HG03432 (cell line): ENCODE data around the gene AMDHD2.
"Not testable (repeated sequence)": the region's sequence is repeated elsewhere in the genome, so short reads cannot be mapped to it uniquely, and the experiment has no call there.

Experiments used
- ATAC-seq: cut with Tn5 transposase; IDR thresholded peaks from one replicate; pipeline ENCODE4 v1.9.1; 2021; ENCODE audit warnings: mild to moderate bottlenecking, moderate library complexity; ENCODE audit not compliant: unreplicated experiment

Gene AMDHD2, protein sequence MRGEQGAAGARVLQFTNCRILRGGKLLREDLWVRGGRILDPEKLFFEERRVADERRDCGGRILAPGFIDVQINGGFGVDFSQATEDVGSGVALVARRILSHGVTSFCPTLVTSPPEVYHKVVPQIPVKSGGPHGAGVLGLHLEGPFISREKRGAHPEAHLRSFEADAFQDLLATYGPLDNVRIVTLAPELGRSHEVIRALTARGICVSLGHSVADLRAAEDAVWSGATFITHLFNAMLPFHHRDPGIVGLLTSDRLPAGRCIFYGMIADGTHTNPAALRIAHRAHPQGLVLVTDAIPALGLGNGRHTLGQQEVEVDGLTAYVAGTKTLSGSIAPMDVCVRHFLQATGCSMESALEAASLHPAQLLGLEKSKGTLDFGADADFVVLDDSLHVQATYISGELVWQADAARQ

DNA sequence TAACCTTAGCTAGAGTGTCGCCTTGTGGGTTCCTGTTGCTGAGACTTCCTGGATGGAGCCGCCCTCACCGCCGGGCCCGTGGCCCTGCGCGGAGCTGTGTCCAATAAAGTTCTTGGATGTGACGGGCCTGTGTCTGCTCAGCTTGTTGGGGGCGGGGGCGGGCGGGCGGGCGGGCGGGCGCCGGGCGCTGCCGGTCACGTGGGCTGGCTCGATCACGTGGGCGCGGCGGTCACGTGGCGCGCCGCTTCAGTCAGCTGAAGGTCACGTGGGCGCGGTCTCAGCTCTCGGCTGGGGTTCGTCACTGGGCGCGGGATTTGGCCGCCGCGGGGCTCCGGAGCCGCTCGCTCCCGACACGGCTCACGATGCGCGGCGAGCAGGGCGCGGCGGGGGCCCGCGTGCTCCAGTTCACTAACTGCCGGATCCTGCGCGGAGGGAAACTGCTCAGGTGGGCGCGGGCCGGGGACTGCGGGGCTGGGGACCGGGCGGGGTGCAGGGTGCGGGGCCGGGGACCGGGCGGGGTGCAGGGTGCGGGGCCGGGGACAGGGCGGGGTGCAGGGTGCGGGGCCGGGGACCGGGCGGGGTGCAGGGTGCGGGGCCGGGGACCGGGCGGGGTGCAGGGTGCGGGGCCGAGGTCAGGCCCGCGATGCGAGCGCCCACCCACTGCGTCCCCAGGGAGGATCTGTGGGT lies at the start of gene AMDHD2:
Gene AMDHD2 (plus strand): TSS at position 275 of the 687 bp plus-strand sequence. CDS start 88 bp downstream, at position 363.
- ATAC-seq, result peak; percentile 48

- ATAC-seq, result no peak
These were observed 49.6 kb upstream of the AMDHD2 start for GRCh38 chr16:2470603-2471015.

GRCh38 chr16:2471016-2471652 lies 49.0 kb upstream of the AMDHD2 start, which contains the start of gene NTN3:
TSS of gene NTN3 (plus strand) at chr16:2471297. CDS start at chr16:2471702, 405 bp downstream.
- ATAC-seq, result no peak

DNA sequence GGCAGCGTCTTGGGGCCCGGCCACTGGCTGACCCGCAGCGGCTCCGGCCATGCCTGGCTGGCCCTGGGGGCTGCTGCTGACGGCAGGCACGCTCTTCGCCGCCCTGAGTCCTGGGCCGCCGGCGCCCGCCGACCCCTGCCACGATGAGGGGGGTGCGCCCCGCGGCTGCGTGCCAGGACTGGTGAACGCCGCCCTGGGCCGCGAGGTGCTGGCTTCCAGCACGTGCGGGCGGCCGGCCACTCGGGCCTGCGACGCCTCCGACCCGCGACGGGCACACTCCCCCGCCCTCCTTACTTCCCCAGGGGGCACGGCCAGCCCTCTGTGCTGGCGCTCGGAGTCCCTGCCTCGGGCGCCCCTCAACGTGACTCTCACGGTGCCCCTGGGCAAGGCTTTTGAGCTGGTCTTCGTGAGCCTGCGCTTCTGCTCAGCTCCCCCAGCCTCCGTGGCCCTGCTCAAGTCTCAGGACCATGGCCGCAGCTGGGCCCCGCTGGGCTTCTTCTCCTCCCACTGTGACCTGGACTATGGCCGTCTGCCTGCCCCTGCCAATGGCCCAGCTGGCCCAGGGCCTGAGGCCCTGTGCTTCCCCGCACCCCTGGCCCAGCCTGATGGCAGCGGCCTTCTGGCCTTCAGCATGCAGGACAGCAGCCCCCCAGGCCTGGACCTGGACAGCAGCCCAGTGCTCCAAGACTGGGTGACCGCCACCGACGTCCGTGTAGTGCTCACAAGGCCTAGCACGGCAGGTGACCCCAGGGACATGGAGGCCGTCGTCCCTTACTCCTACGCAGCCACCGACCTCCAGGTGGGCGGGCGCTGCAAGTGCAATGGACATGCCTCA lies 48.3 kb upstream of the AMDHD2 start:
- ATAC-seq, result no peak

DNA sequence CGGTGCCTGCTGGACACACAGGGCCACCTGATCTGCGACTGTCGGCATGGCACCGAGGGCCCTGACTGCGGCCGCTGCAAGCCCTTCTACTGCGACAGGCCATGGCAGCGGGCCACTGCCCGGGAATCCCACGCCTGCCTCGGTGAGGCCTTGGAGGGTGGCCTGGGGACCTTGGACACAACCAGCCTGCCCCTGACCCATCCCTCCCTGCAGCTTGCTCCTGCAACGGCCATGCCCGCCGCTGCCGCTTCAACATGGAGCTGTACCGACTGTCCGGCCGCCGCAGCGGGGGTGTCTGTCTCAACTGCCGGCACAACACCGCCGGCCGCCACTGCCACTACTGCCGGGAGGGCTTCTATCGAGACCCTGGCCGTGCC lies 47.7 kb upstream of the AMDHD2 start:
- no peak for ATAC-seq

GRCh38 chr16:2472885-2473445 lies 47.2 kb upstream of the AMDHD2 start:
- no peak for ATAC-seq

GRCh38 chr16:2473446-2473926 lies 46.7 kb upstream of the AMDHD2 start:
- ATAC-seq, result no peak

DNA sequence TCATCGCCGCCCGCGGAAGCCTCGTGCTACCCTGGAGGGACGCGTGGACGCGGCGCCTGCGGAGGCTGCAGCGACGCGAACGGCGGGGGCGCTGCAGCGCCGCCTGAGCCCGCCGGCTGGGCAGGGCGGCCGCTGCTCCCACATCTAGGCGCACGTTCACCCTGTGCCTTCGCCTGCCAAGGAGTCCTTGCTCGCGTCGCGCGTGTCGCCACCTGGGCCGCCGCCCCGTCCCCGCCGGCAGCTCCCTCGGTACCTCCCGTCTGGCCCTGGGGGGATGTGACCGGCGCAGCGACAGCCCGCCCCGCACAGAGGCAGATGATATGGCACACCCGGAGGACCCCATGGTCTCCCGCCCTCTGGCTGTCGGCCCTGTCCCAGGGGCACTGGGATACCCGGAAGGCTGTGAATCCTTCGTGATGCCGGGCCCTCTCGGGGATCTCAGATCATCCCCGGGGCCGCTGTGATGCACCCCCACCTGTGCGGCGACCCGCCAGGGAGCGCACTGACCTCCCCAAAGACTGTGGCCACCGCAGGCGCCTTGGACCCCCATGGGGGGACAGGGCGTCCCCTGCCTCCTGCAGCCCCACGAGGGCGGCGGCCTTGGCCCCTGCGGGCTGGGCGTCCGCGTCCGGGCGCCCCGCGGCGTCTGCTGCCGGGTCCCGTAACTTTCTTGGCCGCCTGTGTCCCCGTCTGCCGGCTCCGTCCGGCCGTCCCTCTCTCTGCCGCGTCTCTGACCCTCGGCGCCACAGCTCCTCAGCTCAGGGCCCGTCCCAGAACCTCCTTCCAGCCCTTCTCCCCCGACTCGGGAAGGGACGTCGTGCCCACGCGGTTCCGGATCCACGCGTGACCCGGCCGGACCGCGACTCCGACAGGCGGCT lies 45.9 kb upstream of the AMDHD2 start:
- ATAC-seq, result peak; percentile 32

DNA sequence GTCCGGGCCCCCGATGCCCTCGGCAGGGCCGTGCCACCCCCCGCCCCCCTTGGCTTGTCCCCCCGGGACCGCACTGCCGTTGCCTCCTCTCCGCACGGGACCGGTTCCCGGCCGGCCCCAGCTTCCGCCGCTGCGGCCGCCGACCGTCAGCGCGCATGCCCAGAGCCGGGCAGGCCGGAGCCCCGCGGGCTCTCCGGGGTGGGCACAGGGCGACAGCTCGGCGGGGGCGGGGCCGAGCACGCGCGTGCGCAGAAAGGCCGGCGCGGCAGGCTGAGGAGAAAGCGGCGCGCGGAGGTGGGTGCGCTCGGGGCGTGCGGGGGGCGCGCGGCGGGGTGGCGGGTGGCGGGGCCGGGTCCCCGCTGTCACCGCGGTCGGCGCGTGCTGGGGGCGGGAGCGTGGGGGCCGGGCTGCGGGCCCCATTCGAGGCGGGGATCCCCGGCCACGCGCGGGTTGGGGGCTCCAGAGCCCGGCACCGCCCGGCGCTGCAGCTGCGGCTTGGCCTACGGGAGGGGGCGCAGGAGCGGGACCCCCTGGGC lies 45.2 kb upstream of the AMDHD2 start, which contains the start of gene TBC1D24:
Gene TBC1D24 (plus strand): TSS at position 251 of the 536 bp plus-strand sequence. CDS start 21,022 bp downstream, outside the sequence.
- peak; percentile 59 for ATAC-seq

GRCh38 chr16:2475413-2476344 lies 44.5 kb upstream of the AMDHD2 start:
- ATAC-seq, result peak; percentile 15

DNA sequence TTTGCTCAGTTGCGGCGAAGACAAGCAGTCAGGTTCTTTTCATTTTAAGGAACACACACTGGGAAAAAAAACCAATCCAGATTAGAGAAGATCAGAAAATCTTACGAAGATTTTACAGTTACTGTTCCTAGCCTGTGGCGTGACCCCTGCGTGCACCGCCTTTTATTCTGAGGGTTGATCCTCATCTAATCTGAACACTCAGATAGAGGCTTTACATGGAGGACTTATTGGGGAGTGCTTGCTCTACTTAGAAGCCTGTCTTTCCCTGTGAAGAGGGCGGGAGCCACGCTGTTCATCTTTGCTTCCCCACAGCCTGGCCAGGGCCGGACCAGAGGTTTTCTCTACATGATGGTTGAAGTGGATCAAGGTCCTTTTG lies 43.8 kb upstream of the AMDHD2 start:
- no peak for ATAC-seq

DNA sequence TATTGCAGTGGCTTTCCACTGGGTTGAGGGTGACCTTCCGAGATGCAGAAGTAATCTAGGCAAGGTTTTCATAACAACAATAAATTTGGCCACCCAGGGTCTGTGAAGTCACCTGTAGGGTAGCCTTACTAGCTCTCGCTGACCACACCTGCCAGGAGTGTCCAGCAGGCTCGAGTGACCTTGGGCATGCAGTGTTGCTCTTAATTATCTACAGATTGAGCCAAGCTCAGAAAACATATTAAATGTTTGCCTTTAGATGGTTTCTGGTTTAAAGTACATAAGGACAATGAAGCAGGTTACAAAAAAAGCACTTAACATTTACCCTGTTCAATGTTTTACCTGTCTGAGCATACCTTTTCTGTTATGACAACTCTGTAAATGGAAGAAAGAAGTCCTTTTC lies 43.4 kb upstream of the AMDHD2 start:
- no peak for ATAC-seq

GRCh38 chr16:2477327-2477726 lies 42.8 kb upstream of the AMDHD2 start:
- no peak for ATAC-seq

- ATAC-seq, result no peak
These were observed 41.9 kb upstream of the AMDHD2 start for GRCh38 chr16:2478279-2478678.

- not testable (repeated sequence) for ATAC-seq
These were observed 40.2 kb upstream of the AMDHD2 start for GRCh38 chr16:2479996-2480395.

DNA sequence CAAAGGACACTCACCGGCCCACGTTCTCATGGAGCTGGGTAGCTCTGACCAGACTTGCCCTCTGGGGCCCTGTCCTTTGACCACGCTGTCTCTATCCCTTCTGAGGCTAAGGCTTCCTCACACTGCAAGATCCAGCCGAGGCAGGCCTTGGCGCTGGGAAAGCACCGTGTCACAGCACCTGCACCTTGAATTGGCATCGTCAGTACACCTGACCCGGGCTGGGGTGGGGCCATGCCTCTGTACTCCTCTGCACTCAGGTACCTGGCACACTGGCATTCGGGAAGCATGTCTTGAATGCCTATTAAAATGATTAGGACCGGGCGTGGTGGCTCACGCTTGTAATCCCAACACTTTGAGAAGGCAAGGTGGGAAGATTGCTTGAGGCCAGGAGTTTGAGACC lies 39.2 kb upstream of the AMDHD2 start:
- no peak for ATAC-seq

DNA sequence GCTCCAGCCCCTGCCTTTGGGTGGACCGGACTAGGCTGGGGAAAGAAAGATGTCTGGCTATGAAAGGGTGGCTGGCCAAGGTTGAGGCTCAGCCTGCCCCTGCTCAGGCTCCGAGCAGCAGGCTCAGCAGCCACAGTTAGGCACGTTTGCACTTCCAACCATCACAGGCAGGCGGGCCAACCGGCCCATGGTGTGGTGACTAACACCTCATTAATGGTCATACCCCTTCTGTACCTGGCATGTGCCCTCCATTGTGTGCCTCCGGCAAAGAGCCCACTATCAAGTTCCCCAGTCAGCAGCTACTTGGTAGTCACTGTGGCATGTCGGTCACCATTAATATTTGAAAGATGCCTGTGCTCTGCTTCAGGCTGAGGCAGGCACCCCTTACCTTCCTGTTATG lies 38.5 kb upstream of the AMDHD2 start:
- no peak for ATAC-seq

GRCh38 chr16:2482249-2482648 lies 37.9 kb upstream of the AMDHD2 start:
- no peak for ATAC-seq
